Hematopoietic multipotent progenitor cell treated with erythropoietin and hydrocortisone succinate and interleukin-3 and kit ligand, for 6 days (in vitro differentiated cells): ENCODE measurements around the gene CDC6.

Experiments used
- DNase-seq: peaks from one replicate; pipeline ENCODE4 v3.0.0-alpha.2; 2015

Gene CDC6, protein sequence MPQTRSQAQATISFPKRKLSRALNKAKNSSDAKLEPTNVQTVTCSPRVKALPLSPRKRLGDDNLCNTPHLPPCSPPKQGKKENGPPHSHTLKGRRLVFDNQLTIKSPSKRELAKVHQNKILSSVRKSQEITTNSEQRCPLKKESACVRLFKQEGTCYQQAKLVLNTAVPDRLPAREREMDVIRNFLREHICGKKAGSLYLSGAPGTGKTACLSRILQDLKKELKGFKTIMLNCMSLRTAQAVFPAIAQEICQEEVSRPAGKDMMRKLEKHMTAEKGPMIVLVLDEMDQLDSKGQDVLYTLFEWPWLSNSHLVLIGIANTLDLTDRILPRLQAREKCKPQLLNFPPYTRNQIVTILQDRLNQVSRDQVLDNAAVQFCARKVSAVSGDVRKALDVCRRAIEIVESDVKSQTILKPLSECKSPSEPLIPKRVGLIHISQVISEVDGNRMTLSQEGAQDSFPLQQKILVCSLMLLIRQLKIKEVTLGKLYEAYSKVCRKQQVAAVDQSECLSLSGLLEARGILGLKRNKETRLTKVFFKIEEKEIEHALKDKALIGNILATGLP

GRCh38 chr17:40287494-40288369 is at the start of gene CDC6:
TSS of gene CDC6 (plus strand) at chr17:40287879. CDS start at chr17:40289421, 1,542 bp downstream.
- peak; percentile 100 for DNase-seq

- no peak for DNase-seq
These were observed 46.3 kb upstream of the CDC6 start for GRCh38 chr17:40241252-40241834.

GRCh38 chr17:40242774-40243173 is 44.9 kb upstream of the CDC6 start:
- no peak for DNase-seq

GRCh38 chr17:40243761-40244160 is 43.9 kb upstream of the CDC6 start:
- no peak for DNase-seq

DNA sequence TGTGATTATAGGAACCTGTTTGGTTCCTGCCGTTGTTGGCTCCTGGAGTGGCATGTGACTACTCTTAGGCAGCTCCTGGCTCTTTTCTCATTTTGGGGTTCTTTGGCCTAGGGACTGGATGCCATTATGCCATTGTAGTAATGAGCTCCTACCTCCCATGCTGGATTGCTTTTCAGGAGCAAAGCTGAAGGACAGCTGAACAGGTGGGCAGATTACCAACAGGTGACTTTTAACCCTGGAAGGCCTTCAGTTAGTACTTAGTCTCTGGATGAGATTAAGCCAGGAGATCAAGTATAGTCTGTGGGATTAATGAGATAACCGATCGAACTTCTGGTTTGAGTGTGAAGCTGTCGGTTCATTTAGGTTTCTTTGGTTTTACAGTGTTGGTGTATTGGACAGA is 43.4 kb upstream of the CDC6 start:
- DNase-seq: no peak

GRCh38 chr17:40247926-40248495 is 39.7 kb upstream of the CDC6 start:
- no peak for DNase-seq

- DNase-seq: no peak
These were observed 39.2 kb upstream of the CDC6 start for GRCh38 chr17:40248507-40248906.

GRCh38 chr17:40251576-40251975 is 36.1 kb upstream of the CDC6 start:
- DNase-seq: no peak

DNA sequence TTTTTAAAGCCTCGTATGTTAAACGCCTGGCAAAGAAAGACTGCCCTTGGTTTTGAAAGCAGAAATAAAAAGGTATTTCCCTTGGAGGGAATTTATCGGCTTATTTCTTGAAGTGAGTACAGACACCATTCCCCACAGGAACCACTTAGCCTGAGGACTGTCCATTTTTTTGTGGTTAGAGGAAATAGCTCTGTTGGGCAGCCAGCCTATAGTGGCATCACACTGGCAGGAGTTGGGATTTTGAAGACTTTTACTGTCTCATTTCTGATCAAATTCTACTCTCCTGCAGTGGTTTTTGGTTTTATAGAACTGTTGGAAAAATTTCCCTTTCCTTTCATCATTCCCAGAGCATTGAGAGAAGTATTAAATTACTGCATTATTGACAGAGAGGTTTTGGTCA is 34.1 kb upstream of the CDC6 start:
- no peak for DNase-seq

- no peak for DNase-seq
These were observed 28.2 kb upstream of the CDC6 start for GRCh38 chr17:40259505-40259904.

DNA sequence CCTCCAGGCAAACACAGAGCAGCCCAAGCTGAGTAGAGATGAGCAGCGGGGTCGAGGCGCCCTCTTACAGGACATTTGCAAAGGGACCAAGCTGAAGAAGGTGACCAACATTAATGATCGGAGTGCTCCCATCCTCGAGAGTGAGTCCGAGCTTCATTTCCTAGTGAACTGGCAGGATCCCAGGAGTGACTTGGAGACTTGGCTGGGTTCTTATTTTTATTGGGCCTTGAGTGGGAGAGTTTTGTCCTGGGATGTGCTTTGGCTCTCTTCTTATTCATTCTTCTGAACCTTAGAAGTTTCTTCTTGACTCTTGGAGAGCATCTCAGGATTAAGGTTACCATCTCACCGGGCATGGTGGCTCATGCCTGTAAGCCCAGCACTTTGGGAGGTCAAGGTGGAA is 27.2 kb upstream of the CDC6 start:
- DNase-seq: no peak

DNA sequence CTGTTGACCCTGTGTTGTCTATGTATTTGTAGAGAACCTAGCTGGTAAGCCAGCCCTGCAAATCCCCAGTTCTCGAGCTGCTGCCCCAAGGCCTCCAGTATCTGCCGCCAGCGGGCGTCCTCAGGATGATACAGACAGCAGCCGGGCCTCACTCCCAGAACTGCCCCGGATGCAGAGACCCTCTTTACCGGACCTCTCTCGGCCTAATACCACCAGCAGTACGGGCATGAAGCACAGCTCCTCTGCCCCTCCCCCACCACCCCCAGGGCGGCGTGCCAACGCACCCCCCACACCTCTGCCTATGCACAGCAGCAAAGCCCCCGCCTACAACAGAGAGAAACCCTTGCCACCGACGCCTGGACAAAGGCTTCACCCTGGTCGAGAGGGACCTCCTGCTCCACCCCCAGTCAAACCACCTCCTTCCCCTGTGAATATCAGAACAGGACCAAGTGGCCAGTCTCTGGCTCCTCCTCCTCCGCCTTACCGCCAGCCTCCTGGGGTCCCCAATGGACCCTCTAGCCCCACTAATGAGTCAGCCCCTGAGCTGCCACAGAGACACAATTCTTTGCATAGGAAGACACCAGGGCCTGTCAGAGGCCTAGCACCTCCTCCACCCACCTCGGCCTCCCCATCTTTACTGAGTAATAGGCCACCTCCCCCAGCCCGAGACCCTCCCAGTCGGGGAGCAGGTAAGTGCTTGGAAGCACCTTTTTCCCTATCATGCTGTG is 23.1 kb upstream of the CDC6 start:
- no peak for DNase-seq

- DNase-seq: no peak
These were observed 22.3 kb upstream of the CDC6 start for GRCh38 chr17:40265337-40265736.

DNA sequence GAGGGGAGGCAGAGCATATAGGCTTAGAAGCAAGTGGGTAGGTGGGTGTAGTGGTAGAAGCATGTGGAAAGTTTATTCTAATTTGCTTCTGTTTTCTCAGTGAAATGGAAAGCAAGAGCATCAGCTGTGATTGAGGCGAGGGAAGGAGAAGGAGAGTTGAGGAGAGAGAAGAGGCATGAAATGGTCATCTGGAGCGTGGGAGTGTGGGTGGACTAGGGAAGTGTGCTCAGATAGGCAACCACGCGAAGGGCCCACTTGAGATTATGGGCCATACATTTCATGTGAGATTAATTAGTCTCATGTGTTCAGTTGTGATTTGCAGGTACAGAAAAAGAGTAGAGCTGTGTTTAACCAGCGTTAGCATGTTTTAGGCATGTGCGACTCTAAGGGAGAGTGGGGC is 20.8 kb upstream of the CDC6 start:
- DNase-seq: no peak

DNA sequence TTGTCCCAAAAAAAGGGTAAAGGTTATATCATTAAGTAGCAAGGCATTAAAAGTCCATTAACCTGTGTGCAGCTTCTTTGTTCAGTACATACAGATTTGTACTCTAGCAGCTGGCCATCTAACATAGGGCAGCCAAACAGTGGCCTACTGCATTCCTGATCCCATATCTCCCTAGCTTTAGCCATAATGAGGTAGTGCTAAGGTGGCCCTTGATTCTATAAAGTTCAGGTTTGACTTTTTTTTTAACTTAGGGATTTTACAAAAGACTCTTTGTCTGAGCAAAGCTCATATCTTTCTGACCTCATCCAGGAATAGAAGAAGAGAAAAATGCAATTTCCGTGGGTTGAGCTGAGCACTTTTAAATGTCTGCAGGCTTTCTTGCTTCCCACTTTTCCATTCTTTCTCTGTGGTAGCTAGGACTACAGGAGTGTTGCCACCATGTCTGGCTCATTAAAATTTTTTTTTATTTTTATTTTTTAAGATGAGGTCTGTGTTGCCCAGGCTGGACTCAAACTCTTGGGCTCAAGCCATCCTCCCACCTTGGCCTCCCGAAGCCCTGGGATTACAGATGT is 19.5 kb upstream of the CDC6 start:
- DNase-seq: no peak

DNA sequence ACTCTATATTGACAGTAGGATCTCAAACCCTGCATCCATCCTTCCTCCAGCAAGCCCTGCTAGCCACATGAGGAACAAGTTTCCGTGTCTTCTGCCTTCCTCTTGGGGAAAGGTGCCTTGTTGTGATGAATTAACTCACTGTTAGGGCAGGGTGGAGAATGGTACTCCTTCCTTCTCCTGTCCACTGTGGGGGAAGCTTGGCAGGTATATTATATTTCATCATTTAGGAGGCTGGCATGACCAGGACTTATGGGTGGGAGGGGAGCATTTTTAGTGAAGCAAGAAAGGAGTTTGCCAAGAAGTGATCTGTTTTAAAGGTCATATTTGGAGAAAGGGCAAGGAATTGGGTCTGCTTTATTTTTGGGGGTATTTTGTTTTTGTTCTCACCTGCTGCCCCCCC is 9.3 kb upstream of the CDC6 start:
- DNase-seq: no peak

GRCh38 chr17:40279402-40279801 is 8.3 kb upstream of the CDC6 start:
- no peak for DNase-seq

DNA sequence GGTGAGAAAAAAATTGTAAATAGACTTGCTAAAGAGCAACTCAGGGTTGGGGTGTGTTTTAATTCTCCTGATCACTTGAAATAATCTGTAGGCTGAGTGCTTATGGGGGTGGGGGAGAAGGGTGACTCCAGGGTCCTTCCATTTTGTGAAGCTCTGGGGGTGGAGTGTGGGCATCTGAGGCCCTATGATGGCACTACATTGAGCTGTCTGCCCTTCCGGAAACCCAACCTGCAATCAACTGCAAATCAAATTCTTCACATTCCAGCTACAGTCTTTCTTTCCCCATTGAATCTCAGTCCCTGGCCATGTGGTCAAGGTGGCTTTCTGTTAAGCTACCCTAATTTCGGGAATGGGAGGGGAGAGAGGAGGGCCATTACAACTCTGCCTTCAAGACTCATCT is 6.0 kb upstream of the CDC6 start:
- no peak for DNase-seq

DNA sequence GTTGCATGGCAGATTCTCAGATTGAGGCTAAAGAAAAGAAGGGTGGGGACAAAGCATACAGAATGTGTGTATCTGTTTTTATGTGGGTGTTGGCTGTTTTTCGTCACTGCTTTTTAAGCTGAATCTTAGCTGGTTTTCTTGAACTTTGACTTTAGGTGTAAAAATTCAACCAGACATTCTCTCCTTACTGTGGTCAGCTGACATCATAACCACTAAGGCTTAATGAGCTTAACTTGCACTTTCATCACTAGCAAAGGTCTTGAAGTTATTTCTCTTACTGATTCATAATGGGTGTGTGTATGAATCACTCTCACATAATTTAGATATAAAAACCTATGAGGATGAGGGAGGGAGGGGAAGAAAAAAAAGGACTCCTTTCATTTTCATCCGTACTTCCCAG is 4.0 kb upstream of the CDC6 start:
- no peak for DNase-seq

GRCh38 chr17:40284085-40284713 is 3.5 kb upstream of the CDC6 start:
- DNase-seq: no peak

DNA sequence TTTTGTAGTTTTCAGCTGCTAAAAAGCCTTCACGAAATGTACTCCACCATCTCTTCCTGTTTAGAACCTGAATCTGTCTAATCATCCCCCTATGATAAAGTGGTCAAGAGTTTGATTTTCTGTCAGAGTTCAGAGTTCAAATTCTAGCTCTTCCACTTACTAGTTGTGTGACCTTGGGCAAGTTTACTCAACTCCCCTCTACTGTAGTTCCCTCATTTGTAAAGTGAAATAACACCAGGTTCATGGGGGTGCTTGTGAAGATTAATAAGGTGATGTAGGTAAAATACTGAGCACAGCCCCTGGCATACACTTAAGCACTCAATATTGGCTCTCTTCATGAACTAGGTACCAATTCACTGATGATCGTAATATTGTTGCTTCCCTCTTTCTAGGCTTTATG is 1.2 kb upstream of the CDC6 start:
- DNase-seq: no peak

DNA sequence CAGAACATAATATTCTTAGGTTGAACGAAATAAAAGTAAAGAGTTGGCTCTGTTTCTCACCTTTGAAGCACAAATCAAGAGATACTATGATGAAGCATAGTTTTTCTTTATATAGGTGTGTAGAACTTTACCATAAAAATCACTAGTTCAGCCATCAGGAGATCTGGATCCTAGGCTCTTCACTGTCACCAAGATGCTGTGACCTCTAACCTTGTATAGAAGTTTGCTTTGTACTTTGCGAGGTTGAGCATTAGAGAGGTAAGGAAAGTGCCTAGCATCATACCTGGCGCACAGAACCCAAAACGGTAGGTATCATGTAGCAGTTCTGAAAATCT is 553 bp upstream of the CDC6 start:
- no peak for DNase-seq
